Activated naive CD8-positive, alpha-beta T cell treated with anti-CD3 and anti-CD28 coated beads for 36 hours (primary cell): ENCODE measurements around the gene NEO1. TPM values are rescaled to one million over a fixed set of nuclear protein-coding genes. Genes with fewer than 3 reads are reported as not detected.

Source experiments
- DNase-seq: peaks from one replicate; pipeline ENCODE4 v3.0.0; 2021
- H3K27ac Mint-ChIP-seq: one replicate; pipeline ENCODE4 v1.8.0; 2022; ENCODE audit warnings: mild to moderate bottlenecking, moderate library complexity, mixed read lengths
- H3K27me3 Mint-ChIP-seq: one replicate; pipeline ENCODE4 v1.8.0; 2022; ENCODE audit warnings: mild to moderate bottlenecking, mixed read lengths
- H3K36me3 Mint-ChIP-seq: one replicate; pipeline ENCODE4 v1.8.0; 2021; ENCODE audit warnings: mild to moderate bottlenecking, mixed read lengths
- H3K4me1 Mint-ChIP-seq: one replicate; pipeline ENCODE4 v1.8.0; 2021; ENCODE audit warnings: mixed read lengths
- H3K4me3 Mint-ChIP-seq: one replicate; pipeline ENCODE4 v1.8.0; 2022; ENCODE audit warnings: mild to moderate bottlenecking, moderate library complexity, mixed read lengths
- H3K9me3 Mint-ChIP-seq: one replicate; pipeline ENCODE4 v1.8.0; 2022; ENCODE audit warnings: mixed read lengths
- total RNA-seq, 2 experiments: library from RNA; stranded (reverse); gene quantifications; one replicate each; pipeline ENCODE4 v1.2.3, GENCODE V29; 2021

Gene NEO1
- total RNA-seq, 2 experiments from 2014 or later: 4.1 to 4.7 TPM

DNA sequence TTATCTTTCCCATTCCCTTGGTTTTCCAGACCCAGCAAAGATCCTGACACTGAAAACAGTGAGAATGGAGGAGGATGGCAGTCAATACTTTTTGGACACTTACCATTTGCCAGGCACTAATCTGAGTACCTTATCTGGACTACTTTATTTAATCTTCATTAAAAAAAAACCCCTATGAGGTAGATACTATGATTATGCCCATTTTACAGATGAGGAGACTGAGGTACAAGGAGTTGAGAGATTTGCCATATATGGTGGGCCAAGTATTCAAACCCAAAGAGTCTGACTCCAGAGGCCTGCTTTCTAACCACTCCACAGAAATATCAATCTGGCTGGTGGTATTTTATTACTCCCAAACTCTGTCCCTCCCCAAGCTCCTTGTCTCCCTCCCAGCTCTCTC is 296.9 kb downstream of the NEO1 start:
- Mint-ChIP-seq H3K27me3 (peaks cover 4% of the 10 kb centered on the region), H3K4me1 (no peaks in the 10 kb centered on the region), H3K36me3 (no peaks in the 10 kb centered on the region), H3K4me3 (no peak overlapping the region), H3K27ac (no peak overlapping the region), H3K9me3 (no peaks in the 10 kb centered on the region)
- DNase-seq: no peak

DNA sequence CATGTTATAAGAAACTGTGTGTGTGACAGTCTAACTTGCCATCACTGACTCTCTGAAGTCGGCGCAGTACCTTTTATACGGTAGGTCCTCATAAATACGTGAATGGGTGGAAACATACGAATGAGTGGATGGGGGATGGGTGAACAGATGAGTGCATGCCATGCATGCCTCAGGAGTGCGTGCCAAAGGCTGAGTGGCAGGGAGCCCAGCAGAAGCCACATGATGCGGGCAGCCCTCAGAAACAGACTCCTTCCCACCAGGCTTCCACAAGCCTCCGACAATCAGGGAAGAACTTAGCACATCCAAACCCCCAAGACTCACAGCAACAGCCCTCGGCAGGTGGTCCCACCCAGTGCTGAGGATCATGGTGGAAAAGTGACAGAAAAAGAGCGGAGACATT is 299.8 kb downstream of the NEO1 start:
- H3K4me1 Mint-ChIP-seq: no peaks in the 10 kb centered on the region
- no peaks in the 10 kb centered on the region for H3K9me3 Mint-ChIP-seq
- H3K4me3 Mint-ChIP-seq: no peak overlapping the region
- H3K36me3 Mint-ChIP-seq: no peaks in the 10 kb centered on the region
- peaks cover 2% of the 10 kb centered on the region for H3K27me3 Mint-ChIP-seq
- DNase-seq: no peak
- H3K27ac Mint-ChIP-seq: no peak overlapping the region

DNA sequence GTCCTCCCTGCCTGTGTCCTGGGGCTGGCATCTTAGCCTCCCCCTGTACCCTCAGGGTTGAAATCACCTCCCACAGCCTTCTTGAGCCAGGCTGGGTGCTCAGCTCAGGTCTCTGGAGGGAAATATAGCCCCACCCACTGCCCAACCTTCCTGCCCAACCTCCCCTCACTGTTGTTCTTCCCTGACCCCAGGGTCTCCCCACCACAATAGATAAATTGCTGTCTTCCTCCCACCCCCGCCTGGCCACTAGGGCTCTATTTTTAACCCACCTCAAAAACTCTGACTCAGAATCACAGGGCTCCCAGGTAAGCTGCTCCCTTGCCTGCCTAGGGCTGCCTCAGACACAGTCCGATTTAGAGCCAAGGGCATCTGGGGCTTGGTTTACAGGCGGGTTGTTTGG is 301.5 kb downstream of the NEO1 start:
- H3K9me3 Mint-ChIP-seq: no peaks in the 10 kb centered on the region
- peaks cover 4% of the 10 kb centered on the region for H3K27me3 Mint-ChIP-seq
- H3K4me3 Mint-ChIP-seq: no peak overlapping the region
- H3K4me1 Mint-ChIP-seq: no peaks in the 10 kb centered on the region
- no peak for DNase-seq
- no peak overlapping the region for H3K27ac Mint-ChIP-seq
- no peaks in the 10 kb centered on the region for H3K36me3 Mint-ChIP-seq

DNA sequence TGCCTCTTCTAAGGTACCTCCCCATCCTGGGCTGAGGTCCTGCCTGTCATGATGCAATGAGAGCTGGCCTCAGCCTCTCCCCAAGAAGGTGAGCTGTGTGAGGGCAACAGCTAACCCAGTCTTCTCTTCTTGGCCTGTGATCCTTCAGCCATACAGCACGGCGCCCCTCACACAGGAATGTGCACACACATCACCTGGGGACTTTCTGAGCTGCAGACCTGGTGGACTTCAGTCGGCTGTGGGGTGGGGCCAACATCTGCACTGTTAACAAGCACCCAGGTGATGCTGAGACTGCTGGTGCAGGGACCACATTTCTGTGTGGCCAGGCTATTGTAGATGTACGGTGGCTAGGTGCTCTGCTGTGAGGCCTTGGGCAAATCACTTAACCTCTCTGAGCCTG is 302.0 kb downstream of the NEO1 start:
- Mint-ChIP-seq H3K27ac (no peak overlapping the region), H3K36me3 (no peaks in the 10 kb centered on the region), H3K27me3 (peaks cover 4% of the 10 kb centered on the region), H3K4me3 (no peak overlapping the region), H3K4me1 (no peaks in the 10 kb centered on the region), H3K9me3 (no peaks in the 10 kb centered on the region)
- no peak for DNase-seq
